Mammary epithelial cell (primary cell): ENCODE data around the gene CPD.

ENCODE experiments used
- EZH2 ChIP-seq: IDR thresholded peaks from 2 replicates; pipeline ENCODE4 v1.6.1; 2012; ENCODE audit warnings: low read length, inconsistent platforms, borderline replicate concordance
- TF ChIP-seq, protein P1 (sequence below), 2 donors: IDR thresholded peaks in 1 of 2; conservative IDR thresholded peaks in 1 of 2; 2 replicates each; pipeline ENCODE4 v1.5.1; 2011 to 2012; ENCODE audit warnings: inconsistent platforms in 2 of 2, low read length in 2 of 2, mild to moderate bottlenecking in 2 of 2, control low read depth in 1 of 2, low read depth in 1 of 2; ENCODE audit not compliant: insufficient read depth in 1 of 2; ENCODE audit errors: extremely low read depth in 1 of 2

DNA sequence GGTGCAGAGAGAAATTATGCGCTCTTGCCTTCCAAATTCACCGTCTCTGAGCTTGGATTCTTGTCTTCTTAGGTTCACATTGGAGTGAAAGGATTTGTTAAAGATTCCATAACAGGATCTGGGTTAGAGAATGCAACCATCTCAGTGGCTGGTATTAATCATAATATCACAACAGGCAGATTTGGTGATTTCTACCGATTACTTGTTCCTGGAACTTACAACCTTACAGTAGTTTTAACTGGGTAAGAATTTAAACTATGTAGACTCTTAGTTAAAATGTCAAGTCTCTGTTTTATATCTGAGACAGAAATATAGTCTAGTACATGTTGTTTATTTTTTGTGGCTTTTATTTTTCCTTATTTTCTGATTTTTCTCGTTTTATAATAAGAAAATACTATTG is 42.9 kb downstream of the CPD start:
- TF ChIP-seq, protein P1, sequence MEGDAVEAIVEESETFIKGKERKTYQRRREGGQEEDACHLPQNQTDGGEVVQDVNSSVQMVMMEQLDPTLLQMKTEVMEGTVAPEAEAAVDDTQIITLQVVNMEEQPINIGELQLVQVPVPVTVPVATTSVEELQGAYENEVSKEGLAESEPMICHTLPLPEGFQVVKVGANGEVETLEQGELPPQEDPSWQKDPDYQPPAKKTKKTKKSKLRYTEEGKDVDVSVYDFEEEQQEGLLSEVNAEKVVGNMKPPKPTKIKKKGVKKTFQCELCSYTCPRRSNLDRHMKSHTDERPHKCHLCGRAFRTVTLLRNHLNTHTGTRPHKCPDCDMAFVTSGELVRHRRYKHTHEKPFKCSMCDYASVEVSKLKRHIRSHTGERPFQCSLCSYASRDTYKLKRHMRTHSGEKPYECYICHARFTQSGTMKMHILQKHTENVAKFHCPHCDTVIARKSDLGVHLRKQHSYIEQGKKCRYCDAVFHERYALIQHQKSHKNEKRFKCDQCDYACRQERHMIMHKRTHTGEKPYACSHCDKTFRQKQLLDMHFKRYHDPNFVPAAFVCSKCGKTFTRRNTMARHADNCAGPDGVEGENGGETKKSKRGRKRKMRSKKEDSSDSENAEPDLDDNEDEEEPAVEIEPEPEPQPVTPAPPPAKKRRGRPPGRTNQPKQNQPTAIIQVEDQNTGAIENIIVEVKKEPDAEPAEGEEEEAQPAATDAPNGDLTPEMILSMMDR (conservative IDR thresholded peaks at IDR 0.05 in 1 of 2, IDR thresholded peaks at IDR 0.05 in 1 of 2; ENCODE audit: extremely low read depth in 1 of 2, insufficient read depth in 1 of 2, low read depth in 1 of 2, low read length in 2 of 2), result no peak
- TF ChIP-seq EZH2, result no peak
